Suprapubic skin (tissue), 4 donors: ENCODE data around the gene NCAN. TPM values are rescaled to one million over a fixed set of nuclear protein-coding genes. Genes with fewer than 3 reads are reported as not detected.

Source experiments
- DNase-seq, 2 donors: peaks; one replicate each; pipeline ENCODE4 v3.0.0-alpha.2; 2019; ENCODE audit warnings: low spot score in 2 of 2
- H3K27ac ChIP-seq: fragments of 200-600 bp; sonication (generic); one replicate; pipeline ENCODE4 v1.5.1; 2019
- H3K27me3 ChIP-seq: fragments of 200-600 bp; sonication (generic); one replicate; pipeline ENCODE4 v1.5.1; 2019
- H3K36me3 ChIP-seq: fragments of 200-600 bp; sonication (generic); one replicate; pipeline ENCODE4 v1.5.1; 2019
- H3K4me1 ChIP-seq: fragments of 200-600 bp; sonication (generic); one replicate; pipeline ENCODE4 v1.5.1; 2019
- H3K4me3 ChIP-seq: fragments of 200-600 bp; sonication (generic); one replicate; pipeline ENCODE4 v1.5.1; 2019; ENCODE audit warnings: mild to moderate bottlenecking
- H3K9me3 ChIP-seq: fragments of 200-600 bp; sonication (generic); one replicate; pipeline ENCODE4 v1.5.1; 2019
- EP300 ChIP-seq: sonication (generic); formaldehyde crosslinking; IDR thresholded peaks from one replicate; pipeline ENCODE4 v1.6.1; 2017; ENCODE audit warnings: antibody characterized with exemption
- POLR2A ChIP-seq, 2 donors: fragments of 450-650 bp; IDR thresholded peaks; one replicate each; pipeline ENCODE4 v1.6.1; 2017; ENCODE audit warnings: antibody characterized with exemption in 2 of 2, mild to moderate bottlenecking in 2 of 2, moderate library complexity in 2 of 2
- POLR2AphosphoS5 ChIP-seq, 3 donors: sonication (generic); formaldehyde crosslinking; IDR thresholded peaks; one replicate each; pipeline ENCODE4 v1.6.1; 2017; ENCODE audit warnings: antibody characterized with exemption in 3 of 3
- WGBS: methylation state at CpG from one replicate; pipeline ENCODE4 v1.1.5; 2018; 5-methylcytosine and 5-hydroxymethylcytosine counted together
- total RNA-seq, 4 donors: library from RNA; depleted of rRNA; stranded (reverse); fragments of >200 nt; gene quantifications; one replicate each; pipeline ENCODE4 v1.1.0, GENCODE V29; 2016
- TF ChIP-seq, protein P1 (sequence below), 2 donors: fragments of 200-600 bp in 1 of 2; fragments of 450-650 bp in 1 of 2; sonication (generic) in 1 of 2; IDR thresholded peaks; one replicate each; pipeline ENCODE4 v1.5.1; 2016 to 2019; ENCODE audit warnings: antibody characterized with exemption in 2 of 2, mild to moderate bottlenecking in 1 of 2, moderate library complexity in 1 of 2

NCAN gene
- total RNA-seq, 4 donors from 2014 or later = not detected

DNA sequence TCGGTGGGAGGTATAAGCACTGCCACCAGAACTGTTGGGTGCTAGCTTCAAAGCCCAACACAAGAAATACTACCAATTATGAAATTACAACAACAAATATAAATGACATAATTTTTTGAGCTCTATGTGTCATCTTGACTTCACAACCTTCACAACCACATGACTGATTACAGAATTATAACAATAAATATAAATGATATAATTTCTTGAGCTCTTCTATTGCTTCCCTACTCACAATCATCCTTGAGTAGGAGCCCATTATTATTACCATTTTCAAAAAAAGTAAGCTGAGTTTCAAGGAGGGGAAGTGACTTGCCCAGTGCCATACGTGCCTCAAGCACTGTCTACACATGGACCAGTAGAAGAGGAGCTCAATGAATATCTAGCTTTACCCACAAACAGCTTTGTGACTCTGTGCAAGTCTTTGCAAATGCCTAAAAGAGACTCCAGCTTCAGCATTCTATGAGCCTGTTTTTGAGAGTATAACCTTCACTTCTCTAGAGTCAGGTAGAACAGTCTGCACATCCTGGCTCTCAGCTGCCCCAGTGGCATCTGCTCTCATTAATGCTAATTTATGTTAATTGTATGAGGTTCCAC is 22.6 kb downstream of the NCAN start:
- peaks cover 15% of the 10 kb centered on the region for H3K27me3 ChIP-seq
- no peak for DNase-seq
- H3K36me3 ChIP-seq = no peaks in the 10 kb centered on the region
- H3K9me3 ChIP-seq = peaks cover 11% of the 10 kb centered on the region
- TF ChIP-seq, protein P1, sequence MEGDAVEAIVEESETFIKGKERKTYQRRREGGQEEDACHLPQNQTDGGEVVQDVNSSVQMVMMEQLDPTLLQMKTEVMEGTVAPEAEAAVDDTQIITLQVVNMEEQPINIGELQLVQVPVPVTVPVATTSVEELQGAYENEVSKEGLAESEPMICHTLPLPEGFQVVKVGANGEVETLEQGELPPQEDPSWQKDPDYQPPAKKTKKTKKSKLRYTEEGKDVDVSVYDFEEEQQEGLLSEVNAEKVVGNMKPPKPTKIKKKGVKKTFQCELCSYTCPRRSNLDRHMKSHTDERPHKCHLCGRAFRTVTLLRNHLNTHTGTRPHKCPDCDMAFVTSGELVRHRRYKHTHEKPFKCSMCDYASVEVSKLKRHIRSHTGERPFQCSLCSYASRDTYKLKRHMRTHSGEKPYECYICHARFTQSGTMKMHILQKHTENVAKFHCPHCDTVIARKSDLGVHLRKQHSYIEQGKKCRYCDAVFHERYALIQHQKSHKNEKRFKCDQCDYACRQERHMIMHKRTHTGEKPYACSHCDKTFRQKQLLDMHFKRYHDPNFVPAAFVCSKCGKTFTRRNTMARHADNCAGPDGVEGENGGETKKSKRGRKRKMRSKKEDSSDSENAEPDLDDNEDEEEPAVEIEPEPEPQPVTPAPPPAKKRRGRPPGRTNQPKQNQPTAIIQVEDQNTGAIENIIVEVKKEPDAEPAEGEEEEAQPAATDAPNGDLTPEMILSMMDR (IDR thresholded peaks at IDR 0.05) = no peak
- TF ChIP-seq POLR2A (IDR thresholded peaks at IDR 0.05) (no peak), EP300 (no peak), POLR2AphosphoS5 (IDR thresholded peaks at IDR 0.05) (no peak)
- H3K4me3 ChIP-seq = no peak overlapping the region
- no peak overlapping the region for H3K27ac ChIP-seq
- no peaks in the 10 kb centered on the region for H3K4me1 ChIP-seq
- 87% methylated on average over 2 of the region's 2 CpGs for WGBS

DNA sequence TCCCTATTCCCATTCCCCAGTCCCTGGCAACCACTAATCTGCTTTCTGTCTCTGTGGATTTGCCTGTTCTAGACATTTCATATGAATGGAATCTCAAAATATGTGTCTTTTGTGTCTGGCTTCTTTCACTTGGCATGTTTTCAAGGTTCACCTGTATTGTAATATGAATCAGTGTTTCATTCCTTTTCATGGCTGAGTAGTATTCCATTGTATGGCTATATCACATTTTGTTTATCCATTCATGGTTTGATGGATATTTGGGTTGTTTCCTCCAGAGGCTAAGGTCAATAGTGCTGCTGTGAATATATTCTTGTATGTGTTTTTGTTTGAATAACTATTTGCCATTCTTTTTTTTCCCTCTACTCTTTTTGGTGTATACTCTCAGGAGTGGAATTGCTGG is 24.4 kb downstream of the NCAN start:
- TF ChIP-seq POLR2A (IDR thresholded peaks at IDR 0.05) (no peak), POLR2AphosphoS5 (IDR thresholded peaks at IDR 0.05) (no peak), EP300 (no peak)
- TF ChIP-seq, protein P1 (IDR thresholded peaks at IDR 0.05) = no peak
- no peak for DNase-seq
- Histone ChIP-seq H3K36me3 (no peaks in the 10 kb centered on the region), H3K27ac (no peak overlapping the region), H3K4me3 (no peak overlapping the region), H3K9me3 (peaks cover 11% of the 10 kb centered on the region), H3K27me3 (peaks cover 31% of the 10 kb centered on the region), H3K4me1 (no peaks in the 10 kb centered on the region)

DNA sequence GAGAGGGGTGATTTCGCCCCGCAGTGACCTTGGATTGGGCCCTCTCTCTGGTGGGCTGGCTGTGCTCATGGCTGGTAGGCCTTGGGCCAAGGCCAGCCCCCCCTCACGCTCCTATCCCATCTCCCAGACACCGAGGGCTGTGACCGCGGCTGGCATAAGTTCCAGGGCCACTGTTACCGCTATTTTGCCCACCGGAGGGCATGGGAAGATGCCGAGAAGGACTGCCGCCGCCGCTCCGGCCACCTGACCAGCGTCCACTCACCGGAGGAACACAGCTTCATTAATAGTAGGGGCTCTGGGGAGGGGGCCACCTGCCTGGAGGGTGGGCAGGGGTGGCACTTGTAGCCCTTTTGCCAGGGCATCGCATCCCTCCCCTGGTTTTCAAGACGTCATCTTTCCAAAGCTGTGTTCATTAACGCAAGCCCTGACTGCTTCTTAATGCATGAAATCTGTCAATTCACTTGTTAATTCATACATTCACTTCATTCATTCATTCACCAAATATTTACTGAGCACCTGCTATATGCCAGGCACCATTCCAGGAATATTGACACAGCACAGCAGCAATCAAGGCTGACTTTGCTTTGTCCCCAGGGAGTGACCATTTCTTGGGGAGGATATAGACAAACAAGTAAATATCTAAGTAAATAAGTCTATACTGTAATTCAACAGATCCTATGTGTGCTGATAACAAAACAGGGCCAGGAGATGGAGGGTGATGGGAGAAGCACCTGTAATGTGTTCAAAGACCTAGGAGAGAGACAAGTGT is 26.6 kb downstream of the NCAN start:
- H3K27ac ChIP-seq = no peak overlapping the region
- H3K4me1 ChIP-seq = no peaks in the 10 kb centered on the region
- no peak for DNase-seq
- peaks cover 23% of the 10 kb centered on the region for H3K27me3 ChIP-seq
- no peaks in the 10 kb centered on the region for H3K36me3 ChIP-seq
- H3K9me3 ChIP-seq = peaks cover 11% of the 10 kb centered on the region
- H3K4me3 ChIP-seq = no peak overlapping the region
- no peak for TF ChIP-seq POLR2AphosphoS5 (IDR thresholded peaks at IDR 0.05)
- TF ChIP-seq, protein P1 (IDR thresholded peaks at IDR 0.05) = no peak
- TF ChIP-seq POLR2A (IDR thresholded peaks at IDR 0.05) = no peak
- no peak for TF ChIP-seq EP300
- WGBS = 86% methylated on average over 16 of the region's 18 CpGs

DNA sequence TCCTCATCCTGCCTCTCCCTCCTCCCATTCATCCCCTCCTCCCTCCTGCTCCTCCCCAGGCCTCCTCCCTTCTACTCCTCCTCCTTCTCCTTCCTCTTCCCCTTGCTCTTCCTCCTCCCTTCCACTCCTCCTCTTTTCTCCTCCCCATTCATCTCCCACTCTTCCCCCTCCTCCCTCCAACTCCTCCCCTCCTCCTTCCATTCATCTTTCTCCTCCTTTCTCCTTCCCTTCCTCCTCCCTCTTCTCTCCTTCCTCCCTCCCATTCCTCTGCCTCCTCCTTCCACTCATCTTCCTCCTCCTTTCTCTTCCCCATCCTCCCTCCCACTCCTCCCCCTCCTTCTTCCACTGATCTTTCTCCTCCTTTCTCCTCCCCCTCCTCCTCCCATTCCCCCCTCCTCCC is 27.9 kb downstream of the NCAN start:
- DNase-seq = no peak
- Histone ChIP-seq H3K9me3 (peaks cover 1% of the 10 kb centered on the region), H3K4me3 (no peak overlapping the region), H3K4me1 (no peaks in the 10 kb centered on the region), H3K36me3 (no peaks in the 10 kb centered on the region), H3K27ac (no peak overlapping the region), H3K27me3 (peaks cover 23% of the 10 kb centered on the region)
- no peak for TF ChIP-seq POLR2A (IDR thresholded peaks at IDR 0.05)
- TF ChIP-seq, protein P1 (IDR thresholded peaks at IDR 0.05) = no peak
- no peak for TF ChIP-seq POLR2AphosphoS5 (IDR thresholded peaks at IDR 0.05)
- TF ChIP-seq EP300 = no peak

DNA sequence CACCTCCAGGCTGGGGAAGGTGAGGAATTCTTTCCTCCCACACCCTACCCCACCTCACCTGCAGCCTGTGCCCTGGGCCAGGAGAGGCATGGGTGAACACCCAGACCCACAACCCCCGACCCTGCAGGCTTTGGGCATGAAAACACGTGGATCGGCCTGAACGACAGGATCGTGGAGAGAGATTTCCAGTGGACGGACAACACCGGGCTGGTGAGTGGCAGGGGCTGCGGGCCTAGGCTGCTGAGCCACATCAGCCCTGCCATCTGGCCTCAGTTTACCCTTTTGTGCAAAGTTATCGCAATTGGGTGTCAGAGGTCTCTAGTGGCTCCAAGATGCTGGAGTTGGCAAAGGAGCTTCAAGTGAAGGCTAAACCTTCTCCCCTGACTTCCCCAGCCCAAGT is 28.7 kb downstream of the NCAN start:
- no peak overlapping the region for H3K4me3 ChIP-seq
- no peak overlapping the region for H3K27ac ChIP-seq
- no peaks in the 10 kb centered on the region for H3K4me1 ChIP-seq
- TF ChIP-seq POLR2A (IDR thresholded peaks at IDR 0.05) (no peak), EP300 (no peak), POLR2AphosphoS5 (IDR thresholded peaks at IDR 0.05) (no peak)
- no peaks in the 10 kb centered on the region for H3K36me3 ChIP-seq
- no peak for DNase-seq
- WGBS = 89% methylated on average over 3 of the region's 9 CpGs
- H3K9me3 ChIP-seq = no peaks in the 10 kb centered on the region
- peaks cover 23% of the 10 kb centered on the region for H3K27me3 ChIP-seq
